IMR-90 (cell line): ENCODE measurements around the gene TENM3. TPM values are rescaled to one million over a fixed set of nuclear protein-coding genes. Genes with fewer than 3 reads are reported as not detected.

Experiments used
- microRNA-seq, 2 experiments: library from miRNA; stranded (forward) in 1 of 2; unstranded in 1 of 2; fragments of 10-50 nt in 1 of 2; fragments of <30 nt in 1 of 2; gene quantifications in 1 of 2; microRNA quantifications in 1 of 2; one replicate each; pipeline versions ENCODE3 to v1.1.0; 2013 to 2020; ENCODE audit not compliant: insufficient read depth in 1 of 2, insufficient read length in 1 of 2, unreplicated experiment in 1 of 2
- polyA plus RNA-seq, 3 experiments: library from polyadenylated mRNA; depleted of rRNA; stranded (reverse); fragments of >200 nt; gene quantifications; 2 replicates each; pipeline ENCODE4 v1.2.3, GENCODE V29; 2012; ENCODE audit warnings: low replicate concordance in 1 of 3
- small RNA-seq, 5 experiments: library from RNA; depleted of rRNA; stranded (forward); fragments of <200 nt; gene quantifications; one replicate each; pipeline ENCODE3, GENCODE V24; 2012
- total RNA-seq: library from RNA; depleted of rRNA; stranded (reverse); fragments of >200 nt; gene quantifications from 2 replicates; pipeline ENCODE4 v1.2.3, GENCODE V29; 2012

The TENM3 gene
- total and polyA plus RNA-seq, 2 of the 4 experiments (the other 2 are of a cell fraction), result 29.9 to 173 TPM

Small RNAs within 50 kb of the gene (microRNA-seq; reads per million reads assigned to microRNA genes)
- gene RN7SKP67 (ENCODE audit: insufficient read depth, insufficient read length), result not detected
- not detected for gene RNU2-34P (ENCODE audit: insufficient read depth, insufficient read length)

Small RNAs within 50 kb of the gene (small RNA-seq; reads per million reads assigned to genes)
- gene RN7SKP67 (0 reads per million in 5 experiments), gene RNU2-34P (0 to 2.7 (median 1.6) reads per million in 5 experiments)
